ENCODE results near the gene B9D1.

B9D1 gene

DNA sequence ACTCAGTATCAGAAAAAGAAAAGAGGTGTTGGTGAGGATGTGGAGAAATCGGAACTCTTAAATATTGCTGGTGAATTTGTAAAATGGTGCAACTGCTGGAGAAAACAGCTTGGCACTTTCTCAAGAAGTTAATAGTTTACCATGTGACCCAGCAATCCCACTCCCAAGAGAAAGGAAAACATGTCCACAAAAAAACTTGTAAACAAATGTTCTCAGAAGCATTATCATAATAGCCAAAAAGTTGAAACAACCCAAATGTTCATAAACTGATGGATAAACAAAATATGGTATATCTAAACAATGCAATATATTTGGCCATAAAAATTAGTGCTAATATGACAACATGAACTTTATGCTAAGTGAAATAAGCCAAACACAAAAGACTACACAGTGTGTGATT, 13.2 kb upstream of the B9D1 start:
- H3K9me3 ChIP-seq (ENCODE audit: control insufficient read depth, insufficient read depth, low read length) = no peaks in the 10 kb centered on the region
- no peak overlapping the region for H3K4me3 ChIP-seq (ENCODE audit: low read length)
- H3K4me1 ChIP-seq (ENCODE audit: control insufficient read depth, low read length) = peaks cover 9% of the 10 kb centered on the region
- peaks cover 14% of the 10 kb centered on the region for H3K79me2 ChIP-seq (ENCODE audit: control insufficient read depth, low read length)
- peaks cover 14% of the 10 kb centered on the region for H3K36me3 ChIP-seq (ENCODE audit: control insufficient read depth, low read length)
- H3F3A ChIP-seq (ENCODE audit: control insufficient read depth, insufficient read depth) = peaks cover 11% of the 10 kb centered on the region
- no peaks in the 10 kb centered on the region for H3K27me3 ChIP-seq (ENCODE audit: control insufficient read depth, low read length)
- no peak overlapping the region for H3K27ac ChIP-seq (ENCODE audit: low read depth, low read length)
- TF ChIP-seq EZH2phosphoT487 (IDR thresholded peaks at IDR 0.05; ENCODE audit: borderline replicate concordance, low read length) = no peak
- TF ChIP-seq, protein P1, sequence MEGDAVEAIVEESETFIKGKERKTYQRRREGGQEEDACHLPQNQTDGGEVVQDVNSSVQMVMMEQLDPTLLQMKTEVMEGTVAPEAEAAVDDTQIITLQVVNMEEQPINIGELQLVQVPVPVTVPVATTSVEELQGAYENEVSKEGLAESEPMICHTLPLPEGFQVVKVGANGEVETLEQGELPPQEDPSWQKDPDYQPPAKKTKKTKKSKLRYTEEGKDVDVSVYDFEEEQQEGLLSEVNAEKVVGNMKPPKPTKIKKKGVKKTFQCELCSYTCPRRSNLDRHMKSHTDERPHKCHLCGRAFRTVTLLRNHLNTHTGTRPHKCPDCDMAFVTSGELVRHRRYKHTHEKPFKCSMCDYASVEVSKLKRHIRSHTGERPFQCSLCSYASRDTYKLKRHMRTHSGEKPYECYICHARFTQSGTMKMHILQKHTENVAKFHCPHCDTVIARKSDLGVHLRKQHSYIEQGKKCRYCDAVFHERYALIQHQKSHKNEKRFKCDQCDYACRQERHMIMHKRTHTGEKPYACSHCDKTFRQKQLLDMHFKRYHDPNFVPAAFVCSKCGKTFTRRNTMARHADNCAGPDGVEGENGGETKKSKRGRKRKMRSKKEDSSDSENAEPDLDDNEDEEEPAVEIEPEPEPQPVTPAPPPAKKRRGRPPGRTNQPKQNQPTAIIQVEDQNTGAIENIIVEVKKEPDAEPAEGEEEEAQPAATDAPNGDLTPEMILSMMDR (IDR thresholded peaks at IDR 0.05; ENCODE audit: low read depth, low read length, poor library complexity, severe bottlenecking) = no peak
- no peaks in the 10 kb centered on the region for H4K20me1 ChIP-seq (ENCODE audit: control insufficient read depth, insufficient read depth, low read depth, low read length)
- no peaks in the 10 kb centered on the region for H3K9me2 ChIP-seq (replicated peaks; ENCODE audit: control insufficient read depth, low read length)
- no peak overlapping the region for H3K4me2 ChIP-seq (ENCODE audit: low read length)

DNA sequence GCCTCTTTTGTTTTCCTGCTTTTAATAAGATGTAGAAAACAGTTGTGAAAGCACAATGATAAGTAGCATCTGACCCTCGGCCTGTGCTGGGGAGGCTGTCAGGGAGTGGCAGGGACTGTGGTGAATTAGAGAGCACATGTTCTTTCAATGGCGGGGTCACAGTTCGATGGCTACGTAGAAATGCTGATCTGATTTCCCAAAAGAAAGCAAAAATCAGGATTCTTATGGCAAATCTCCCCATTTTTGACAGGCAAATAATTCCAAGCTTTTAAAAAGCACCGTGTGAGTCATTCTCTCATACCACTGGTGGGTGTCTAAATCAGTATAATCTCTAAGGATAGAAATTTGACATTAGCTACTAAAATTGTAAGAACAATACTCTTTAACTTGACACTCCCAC, 11.6 kb upstream of the B9D1 start:
- peaks cover 9% of the 10 kb centered on the region for H3K4me1 ChIP-seq (ENCODE audit: control insufficient read depth, low read length)

DNA sequence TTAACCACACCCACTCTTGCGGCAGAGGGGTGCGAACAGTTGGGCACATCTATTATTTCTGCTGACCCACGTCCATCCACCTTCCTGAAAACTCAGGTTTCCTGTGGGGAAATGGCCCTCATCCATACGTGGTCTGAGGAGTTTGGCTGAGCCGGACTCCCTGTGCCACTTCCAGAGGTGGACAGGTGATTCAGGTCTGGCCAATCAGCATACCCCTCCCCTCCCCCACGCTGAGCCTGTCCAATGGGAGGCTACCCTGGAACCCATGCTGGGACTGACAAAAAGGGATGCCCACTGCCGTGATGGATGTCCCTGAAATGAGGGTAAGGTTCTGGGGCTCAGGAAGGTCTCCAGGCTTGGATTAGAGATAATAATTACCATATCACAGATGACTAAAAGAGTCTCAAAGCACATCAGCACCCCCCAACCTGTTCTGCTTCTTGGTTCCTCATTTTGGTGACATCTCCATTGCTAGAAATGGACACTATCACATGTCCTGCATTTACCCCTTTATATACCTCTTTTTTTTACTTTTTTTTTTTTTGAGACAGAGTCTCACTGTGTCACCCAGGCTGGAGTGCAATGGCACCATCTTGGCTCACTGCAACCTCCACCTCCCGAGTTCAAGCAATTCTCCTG, 10.5 kb upstream of the B9D1 start:
- Histone ChIP-seq H3K4me3 (ENCODE audit: low read length) (no peak overlapping the region), H3K27ac (ENCODE audit: low read depth, low read length) (no peak overlapping the region), H3K9me2 (replicated peaks; ENCODE audit: control insufficient read depth, low read length) (no peaks in the 10 kb centered on the region), H3K4me1 (ENCODE audit: control insufficient read depth, low read length) (peaks cover 5% of the 10 kb centered on the region), H3K4me2 (ENCODE audit: low read length) (no peak overlapping the region), H3K79me2 (ENCODE audit: control insufficient read depth, low read length) (peaks cover 7% of the 10 kb centered on the region; the same call in 1 of the 2 replicates), H3K36me3 (ENCODE audit: control insufficient read depth, low read length) (no peaks in the 10 kb centered on the region), H3K27me3 (ENCODE audit: control insufficient read depth, low read length) (no peaks in the 10 kb centered on the region), H4K20me1 (ENCODE audit: control insufficient read depth, insufficient read depth, low read depth, low read length) (no peaks in the 10 kb centered on the region), H3K9me3 (ENCODE audit: control insufficient read depth, insufficient read depth, low read length) (no peaks in the 10 kb centered on the region), H3F3A (ENCODE audit: control insufficient read depth, insufficient read depth) (peaks cover 11% of the 10 kb centered on the region)
- TF ChIP-seq EZH2phosphoT487 (IDR thresholded peaks at IDR 0.05; ENCODE audit: borderline replicate concordance, low read length) = no peak
- TF ChIP-seq, protein P1 (IDR thresholded peaks at IDR 0.05; ENCODE audit: low read depth, low read length, poor library complexity, severe bottlenecking) = no peak

More for the DNA sequence above, 11.6 kb upstream of the B9D1 start:
- Histone ChIP-seq H3K27me3 (ENCODE audit: control insufficient read depth, low read length) (no peaks in the 10 kb centered on the region), H3K9me2 (replicated peaks; ENCODE audit: control insufficient read depth, low read length) (no peaks in the 10 kb centered on the region), H3K79me2 (ENCODE audit: control insufficient read depth, low read length) (peaks cover 14% of the 10 kb centered on the region), H3K4me2 (ENCODE audit: low read length) (no peak overlapping the region), H4K20me1 (ENCODE audit: control insufficient read depth, insufficient read depth, low read depth, low read length) (no peaks in the 10 kb centered on the region), H3F3A (ENCODE audit: control insufficient read depth, insufficient read depth) (peaks cover 11% of the 10 kb centered on the region), H3K4me3 (ENCODE audit: low read length) (no peak overlapping the region), H3K36me3 (ENCODE audit: control insufficient read depth, low read length) (no peaks in the 10 kb centered on the region), H3K9me3 (ENCODE audit: control insufficient read depth, insufficient read depth, low read length) (no peaks in the 10 kb centered on the region), H3K27ac (ENCODE audit: low read depth, low read length) (no peak overlapping the region)
- TF ChIP-seq, protein P1 (IDR thresholded peaks at IDR 0.05; ENCODE audit: low read depth, low read length, poor library complexity, severe bottlenecking) = no peak
- TF ChIP-seq EZH2phosphoT487 (IDR thresholded peaks at IDR 0.05; ENCODE audit: borderline replicate concordance, low read length) = no peak
